ENCODE data around the gene PCNX2.

Gene PCNX2

GRCh38 chr1:233290396-233291034, 5.0 kb downstream of the PCNX2 start:
- H3K4me3 ChIP-seq (ENCODE audit: low read depth, low read length), result no peak overlapping the region
- TF ChIP-seq, protein P1, sequence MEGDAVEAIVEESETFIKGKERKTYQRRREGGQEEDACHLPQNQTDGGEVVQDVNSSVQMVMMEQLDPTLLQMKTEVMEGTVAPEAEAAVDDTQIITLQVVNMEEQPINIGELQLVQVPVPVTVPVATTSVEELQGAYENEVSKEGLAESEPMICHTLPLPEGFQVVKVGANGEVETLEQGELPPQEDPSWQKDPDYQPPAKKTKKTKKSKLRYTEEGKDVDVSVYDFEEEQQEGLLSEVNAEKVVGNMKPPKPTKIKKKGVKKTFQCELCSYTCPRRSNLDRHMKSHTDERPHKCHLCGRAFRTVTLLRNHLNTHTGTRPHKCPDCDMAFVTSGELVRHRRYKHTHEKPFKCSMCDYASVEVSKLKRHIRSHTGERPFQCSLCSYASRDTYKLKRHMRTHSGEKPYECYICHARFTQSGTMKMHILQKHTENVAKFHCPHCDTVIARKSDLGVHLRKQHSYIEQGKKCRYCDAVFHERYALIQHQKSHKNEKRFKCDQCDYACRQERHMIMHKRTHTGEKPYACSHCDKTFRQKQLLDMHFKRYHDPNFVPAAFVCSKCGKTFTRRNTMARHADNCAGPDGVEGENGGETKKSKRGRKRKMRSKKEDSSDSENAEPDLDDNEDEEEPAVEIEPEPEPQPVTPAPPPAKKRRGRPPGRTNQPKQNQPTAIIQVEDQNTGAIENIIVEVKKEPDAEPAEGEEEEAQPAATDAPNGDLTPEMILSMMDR (IDR thresholded peaks at IDR 0.05; ENCODE audit: low read depth, low read length), result no peak
- no peak for DNase-seq
- H3K36me3 ChIP-seq, result no peaks in the 10 kb centered on the region
- H3K27me3 ChIP-seq, result no peaks in the 10 kb centered on the region
- no peaks in the 10 kb centered on the region for H3K9me3 ChIP-seq
- no peaks in the 10 kb centered on the region for H3K4me1 ChIP-seq

GRCh38 chr1:233289676-233290075, 5.8 kb downstream of the PCNX2 start:
- Histone ChIP-seq H3K4me1 (no peaks in the 10 kb centered on the region), H3K36me3 (no peaks in the 10 kb centered on the region), H3K9me3 (no peaks in the 10 kb centered on the region), H3K27me3 (no peaks in the 10 kb centered on the region), H3K4me3 (ENCODE audit: low read depth, low read length) (no peak overlapping the region)
- DNase-seq, result no peak
- TF ChIP-seq, protein P1 (IDR thresholded peaks at IDR 0.05; ENCODE audit: low read depth, low read length), result no peak

GRCh38 chr1:233282582-233282886, 13.0 kb downstream of the PCNX2 start:
- H3K36me3 ChIP-seq, result no peaks in the 10 kb centered on the region
- no peak for DNase-seq
- no peak overlapping the region for H3K4me3 ChIP-seq (ENCODE audit: low read depth, low read length)
- H3K4me1 ChIP-seq, result no peaks in the 10 kb centered on the region
- TF ChIP-seq, protein P1 (IDR thresholded peaks at IDR 0.05; ENCODE audit: low read depth, low read length), result no peak
- no peaks in the 10 kb centered on the region for H3K9me3 ChIP-seq
- H3K27me3 ChIP-seq, result no peaks in the 10 kb centered on the region

DNA sequence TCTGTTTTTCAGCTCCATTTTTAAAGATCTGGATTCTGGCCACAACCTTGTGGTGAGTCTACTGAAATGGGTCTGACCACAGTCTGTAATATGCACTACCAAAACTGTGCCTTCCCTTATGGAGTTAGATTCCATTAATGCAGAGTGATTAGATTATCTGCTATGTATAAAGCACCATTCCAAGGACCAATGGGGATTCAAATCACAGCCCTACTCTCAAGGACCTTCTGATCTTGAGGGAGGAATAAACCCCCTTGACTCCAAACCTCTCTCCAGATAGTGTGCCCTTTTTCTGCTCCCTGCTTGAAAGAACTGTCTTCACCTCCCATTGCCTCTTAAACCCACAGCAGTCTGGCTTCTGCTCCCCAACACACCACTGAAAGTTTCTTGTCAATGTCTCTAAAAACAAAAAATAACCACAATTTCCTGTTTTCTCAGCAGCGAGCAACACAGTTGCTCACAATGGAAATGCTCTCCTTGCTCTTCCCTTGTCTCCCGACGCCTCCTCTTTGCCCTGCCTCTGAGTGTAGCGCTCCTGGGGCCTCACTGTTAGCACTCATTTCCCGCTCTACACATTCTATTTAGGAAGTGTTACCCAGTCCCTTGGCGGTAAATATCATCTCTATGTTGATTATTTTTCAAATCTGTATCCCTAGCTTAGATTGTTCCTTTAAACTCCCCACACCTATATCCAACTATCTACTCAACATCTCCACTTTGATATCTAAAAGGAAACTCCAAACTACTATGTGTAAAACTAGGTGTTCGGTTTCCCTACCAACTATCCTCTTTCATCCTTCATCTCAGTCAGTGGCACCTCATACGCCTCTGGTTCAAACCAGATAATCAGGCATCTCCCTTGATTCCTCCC, 13.6 kb downstream of the PCNX2 start:
- Histone ChIP-seq H3K4me1 (no peaks in the 10 kb centered on the region), H3K36me3 (no peaks in the 10 kb centered on the region)

DNA sequence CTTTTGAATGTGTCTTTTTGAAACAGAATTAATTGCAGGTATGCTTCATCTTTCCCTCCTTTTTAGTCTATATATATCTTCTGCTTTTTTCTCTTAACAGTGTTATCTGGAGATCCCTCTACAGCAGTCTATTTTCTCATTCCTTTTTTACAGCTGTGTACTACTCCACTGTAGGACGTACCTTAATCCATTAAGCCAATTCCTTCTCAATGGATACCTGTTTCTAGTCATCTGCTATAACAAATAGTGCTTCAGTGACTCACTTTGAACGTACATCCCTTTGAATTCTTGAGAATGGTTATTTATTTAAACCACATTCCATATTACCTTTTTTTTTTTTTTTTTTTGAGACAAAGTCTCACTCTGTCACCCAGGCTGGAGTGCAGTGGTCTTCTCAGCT, 15.6 kb downstream of the PCNX2 start:
- H3K27me3 ChIP-seq, result no peaks in the 10 kb centered on the region
- TF ChIP-seq, protein P1 (IDR thresholded peaks at IDR 0.05; ENCODE audit: low read depth, low read length), result no peak
- peaks cover 5% of the 10 kb centered on the region; the same call in 1 of the 2 replicates for H3K36me3 ChIP-seq
- H3K4me3 ChIP-seq (ENCODE audit: low read depth, low read length), result no peak overlapping the region
- no peak for DNase-seq
- H3K9me3 ChIP-seq, result no peaks in the 10 kb centered on the region
- no peaks in the 10 kb centered on the region for H3K4me1 ChIP-seq

More for the DNA sequence above, 13.6 kb downstream of the PCNX2 start:
- Histone ChIP-seq H3K9me3 (no peaks in the 10 kb centered on the region), H3K27me3 (no peaks in the 10 kb centered on the region), H3K4me3 (ENCODE audit: low read depth, low read length) (no peak overlapping the region)
- no peak for DNase-seq
- TF ChIP-seq, protein P1 (IDR thresholded peaks at IDR 0.05; ENCODE audit: low read depth, low read length), result no peak

DNA sequence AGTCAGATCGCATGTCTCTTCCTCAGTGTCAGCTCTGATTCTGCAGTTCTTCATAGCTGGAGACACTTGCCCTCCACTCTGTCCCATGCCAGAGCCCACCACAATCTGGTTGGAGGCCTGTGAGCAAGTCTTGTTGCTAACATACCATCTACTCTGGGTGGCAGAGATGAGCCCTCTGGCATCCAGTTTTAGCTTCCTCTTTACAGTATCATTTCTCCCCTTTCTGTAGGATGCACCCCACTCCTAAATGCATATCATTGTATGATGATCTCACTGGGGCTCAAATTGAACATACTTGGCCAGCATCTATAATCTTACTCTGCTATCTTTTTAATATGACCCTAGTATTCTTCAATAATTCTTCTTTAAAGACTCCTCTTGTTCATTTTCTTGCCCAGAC, 16.9 kb downstream of the PCNX2 start:
- no peak for DNase-seq
- H3K36me3 ChIP-seq, result peaks cover 5% of the 10 kb centered on the region; the same call in 1 of the 2 replicates
- TF ChIP-seq, protein P1 (IDR thresholded peaks at IDR 0.05; ENCODE audit: low read depth, low read length), result no peak
- H3K27me3 ChIP-seq, result no peaks in the 10 kb centered on the region
- H3K4me3 ChIP-seq (ENCODE audit: low read depth, low read length), result no peak overlapping the region
- no peaks in the 10 kb centered on the region for H3K4me1 ChIP-seq
- no peaks in the 10 kb centered on the region for H3K9me3 ChIP-seq
